NCI-H345 treated with DMSO at 0.1 percent for 48 hours (cell line): ENCODE data around the gene GASK1A.
A peak's percentile ranks its signal among the peaks of the same experiment; 100 is the strongest.
"Not testable (repeated sequence)": the region's sequence is repeated elsewhere in the genome, so short reads cannot be mapped to it uniquely, and the experiment has no call there.

ENCODE experiments used
- DNase-seq: peaks from one replicate; lab custom pipeline; 2025; ENCODE audit not compliant: unreplicated experiment; lab: John Stamatoyannopoulos, UW

Gene GASK1A

DNA sequence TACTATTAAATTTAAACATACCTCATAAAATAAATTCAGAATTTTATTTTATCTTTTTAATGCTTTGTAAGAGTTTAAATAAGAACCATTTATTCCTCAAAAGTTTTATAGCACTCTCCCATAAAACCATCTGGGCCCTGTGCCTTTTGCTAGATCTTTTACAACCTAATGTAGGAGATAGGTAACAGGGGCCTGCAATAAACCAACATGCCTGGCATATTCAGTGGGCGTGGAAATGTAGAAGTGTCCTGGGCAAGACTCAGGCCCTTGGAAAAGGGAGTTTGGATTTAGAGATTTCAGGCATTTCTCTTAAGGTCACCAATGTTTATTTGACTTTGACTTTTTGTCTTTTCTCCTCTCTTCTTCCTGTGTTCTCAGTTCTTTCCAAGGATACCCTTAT is 80.3 kb downstream of the GASK1A start:
- no peak for DNase-seq

DNA sequence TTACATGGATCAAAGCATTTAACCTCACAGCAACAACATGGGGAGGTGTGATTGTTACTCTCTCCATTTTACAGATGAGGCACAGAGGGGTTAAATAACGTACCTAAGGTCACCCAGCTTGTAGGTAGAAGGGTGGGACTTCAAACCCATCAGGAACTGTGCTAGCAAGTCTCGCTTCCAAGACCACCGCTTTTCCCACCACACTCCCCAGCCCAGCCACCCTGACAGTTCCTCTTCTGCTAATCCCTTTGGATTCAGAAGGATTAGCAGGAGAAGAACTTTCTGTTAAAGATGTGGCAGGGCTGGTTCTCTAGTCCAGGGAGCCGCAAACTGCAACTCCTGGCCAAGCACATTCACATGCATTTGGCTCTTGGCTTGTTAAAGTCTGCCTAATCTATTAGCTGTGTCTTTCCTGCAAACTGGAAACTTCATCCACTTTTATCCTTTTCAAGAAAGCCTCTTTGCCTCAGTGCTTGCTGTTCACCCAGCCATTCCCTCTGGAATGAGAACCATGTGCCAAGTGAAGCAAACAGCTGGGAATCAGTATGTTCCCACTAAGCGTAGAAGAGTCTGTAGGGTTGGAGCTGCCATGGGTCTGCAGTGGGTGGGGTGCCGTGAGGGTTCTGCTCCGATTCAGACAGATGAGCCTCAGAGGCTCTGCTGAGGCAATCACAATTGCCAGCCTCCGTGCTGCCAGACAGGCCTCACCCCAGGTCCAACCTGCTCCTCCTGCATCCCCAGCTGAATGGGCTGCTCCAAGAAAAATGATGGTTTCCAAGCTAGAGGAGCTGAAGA is 82.2 kb downstream of the GASK1A start:
- DNase-seq = peak; percentile 1

DNA sequence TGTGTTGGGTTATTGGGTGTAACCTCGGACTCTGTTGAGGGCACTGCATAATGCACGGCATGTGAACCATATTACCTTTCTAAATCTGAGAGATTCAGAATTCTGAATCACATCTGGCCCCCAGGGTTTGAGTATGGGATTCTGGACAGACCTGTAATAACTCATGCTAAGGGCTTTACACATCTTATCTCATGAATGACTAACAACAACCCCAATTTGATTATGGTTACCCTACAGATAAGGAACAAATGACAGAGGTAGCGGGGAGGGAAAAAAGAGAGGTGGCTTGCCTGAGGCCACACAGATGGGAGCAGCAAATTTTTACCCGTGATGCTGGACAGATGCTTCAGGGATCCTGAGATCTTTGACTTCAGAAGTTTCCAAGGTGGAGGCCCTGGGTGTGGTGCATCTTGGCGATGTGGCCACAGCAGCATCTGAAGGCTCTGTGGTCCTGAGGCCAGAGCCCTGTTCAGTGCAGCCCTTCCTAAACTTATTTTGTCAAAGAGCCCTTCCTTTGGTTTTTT is 83.0 kb downstream of the GASK1A start:
- no peak for DNase-seq

- no peak for DNase-seq
Measured at GRCh38 chr3:43062564-43063040, 83.5 kb downstream of the GASK1A start.

GRCh38 chr3:43063114-43063513 is 84.0 kb downstream of the GASK1A start:
- DNase-seq = no peak

DNA sequence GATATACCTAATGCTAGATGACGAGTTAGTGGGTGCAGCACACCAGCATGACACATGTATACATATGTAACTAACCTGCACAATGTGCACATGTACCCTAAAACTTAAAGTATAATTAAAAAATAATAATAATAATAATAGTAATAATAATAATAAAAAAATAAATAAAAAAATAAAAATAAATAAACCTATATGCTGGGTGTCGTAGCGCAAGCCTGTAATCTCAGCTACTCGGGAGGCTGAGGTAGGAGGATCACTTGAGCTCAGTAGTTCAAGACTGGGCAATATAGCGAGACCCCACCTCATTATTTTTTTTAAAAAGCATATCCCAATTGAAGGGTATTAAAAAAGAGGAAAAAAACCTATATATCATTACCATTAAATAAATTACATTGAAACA is 91.6 kb downstream of the GASK1A start:
- not testable (repeated sequence) for DNase-seq

DNA sequence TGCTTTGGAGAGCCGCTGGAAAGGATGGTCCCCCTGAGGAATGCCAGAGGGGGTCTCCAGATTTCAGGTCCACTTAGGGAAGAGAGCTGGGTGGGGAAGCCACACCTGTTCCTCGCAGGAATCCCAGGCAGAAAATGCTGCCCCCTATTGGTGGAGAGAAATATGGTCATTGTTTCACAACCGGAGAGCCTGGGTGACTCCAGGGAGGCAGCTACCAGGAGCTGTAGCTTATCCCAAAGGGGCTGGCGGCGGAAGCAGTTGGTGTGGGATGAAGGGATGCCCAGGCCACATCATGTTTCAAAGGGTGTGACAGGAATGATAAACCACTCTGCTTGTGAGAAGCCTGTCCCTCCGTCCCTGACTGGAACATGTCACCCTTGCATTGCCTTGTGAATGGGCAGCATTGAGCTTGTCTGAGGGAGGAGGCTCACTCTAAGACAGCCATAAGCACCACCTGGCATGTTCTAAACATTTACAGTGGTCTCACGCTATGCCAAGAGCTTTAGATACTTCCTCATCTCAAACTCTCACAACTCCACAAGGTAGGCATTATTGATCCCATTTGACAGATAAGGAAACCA is 92.3 kb downstream of the GASK1A start:
- DNase-seq = no peak

DNA sequence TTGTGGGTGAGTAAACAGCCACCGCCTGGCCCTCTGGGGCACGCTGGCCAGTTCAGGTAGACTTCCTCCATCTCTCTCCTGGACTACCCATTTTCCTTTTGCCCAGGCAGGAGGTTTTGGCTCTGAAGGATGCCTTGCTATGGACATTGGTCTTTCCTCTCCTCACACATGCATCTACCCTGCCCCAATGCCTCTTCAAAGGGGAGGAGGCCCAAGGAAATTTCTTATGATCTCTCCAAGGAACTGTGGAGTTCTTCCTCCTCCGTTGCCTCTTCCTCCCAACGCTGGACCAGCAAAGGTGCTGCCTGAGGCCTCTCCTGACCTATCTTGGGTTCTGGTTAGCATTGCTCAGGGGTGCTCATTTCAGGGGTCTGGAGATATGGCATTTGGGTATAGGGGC is 93.2 kb downstream of the GASK1A start:
- no peak for DNase-seq

- no peak for DNase-seq
Measured at GRCh38 chr3:43073116-43073835, 94.2 kb downstream of the GASK1A start.

- DNase-seq = no peak
Measured at GRCh38 chr3:43073836-43074220, 94.7 kb downstream of the GASK1A start.

GRCh38 chr3:43074482-43074881 is 95.4 kb downstream of the GASK1A start:
- DNase-seq = no peak

- DNase-seq = no peak
Measured at GRCh38 chr3:43074901-43075689, 96.0 kb downstream of the GASK1A start.

DNA sequence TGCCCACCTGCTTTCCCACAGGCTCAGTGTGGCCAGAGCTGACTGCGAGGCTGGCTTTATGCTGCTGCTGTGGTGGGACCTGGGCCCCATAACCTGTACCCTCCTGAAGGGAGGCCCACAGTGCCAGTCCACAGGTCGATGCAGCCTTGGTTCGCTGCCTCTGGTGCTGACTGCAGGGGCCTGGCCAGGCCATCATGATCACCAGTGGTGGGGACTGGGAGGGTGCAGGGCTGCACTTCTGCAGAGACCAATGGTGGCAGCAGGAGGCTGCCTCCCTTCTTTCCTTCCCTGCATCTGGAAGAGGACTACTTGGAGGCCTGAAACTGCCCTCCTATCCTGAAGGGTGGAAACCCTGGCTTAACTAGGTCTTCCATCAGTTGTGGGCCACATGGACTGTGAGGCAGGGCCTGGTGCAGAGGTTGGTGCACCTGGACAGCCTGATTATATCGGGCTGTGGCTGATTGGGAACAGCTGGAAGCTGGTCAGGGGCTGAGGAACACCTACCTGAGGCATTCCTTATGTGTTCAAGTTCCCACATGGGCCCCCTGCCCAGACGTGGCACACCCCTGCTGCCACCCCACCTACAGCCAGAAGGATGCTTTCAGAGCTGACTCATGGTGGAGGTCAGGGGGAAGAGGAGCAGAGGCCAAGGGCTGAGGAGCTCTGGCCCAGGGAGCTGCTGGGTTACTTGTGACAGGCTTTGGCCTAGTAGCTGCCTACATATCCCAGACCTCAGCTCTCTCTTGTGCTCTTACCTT is 97.0 kb downstream of the GASK1A start:
- no peak for DNase-seq

DNA sequence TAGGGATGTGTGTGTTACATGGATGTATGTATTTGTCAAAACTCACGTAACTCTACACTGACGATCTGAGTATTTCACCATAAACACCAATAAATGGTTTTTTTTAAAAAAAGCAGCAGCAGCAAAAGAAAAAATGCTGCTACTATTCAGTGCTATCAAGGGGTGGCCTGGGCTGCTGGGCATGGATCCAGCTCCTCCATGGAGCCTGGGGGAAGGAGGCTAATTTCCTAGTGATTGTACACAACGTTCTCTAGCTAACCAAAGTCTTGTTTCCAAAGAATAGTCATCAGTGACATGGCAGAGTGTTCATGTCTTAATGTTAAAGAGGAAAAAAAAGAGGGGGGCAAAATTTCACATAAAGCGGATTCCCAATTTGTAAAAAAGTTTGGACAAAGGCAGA is 97.7 kb downstream of the GASK1A start:
- no peak for DNase-seq

GRCh38 chr3:43077261-43077660 is 98.2 kb downstream of the GASK1A start:
- no peak for DNase-seq

- no peak for DNase-seq
Measured at GRCh38 chr3:43077707-43078106, 98.6 kb downstream of the GASK1A start.

- no peak for DNase-seq
Measured at GRCh38 chr3:43079536-43080332, 100.6 kb downstream of the GASK1A start.

- DNase-seq = no peak
Measured at GRCh38 chr3:43080726-43081568, 101.8 kb downstream of the GASK1A start.

- DNase-seq = no peak
Measured at GRCh38 chr3:43081796-43082195, 102.7 kb downstream of the GASK1A start.
